ENCODE results near the gene SLC25A1.
A peak's percentile ranks its signal among the peaks of the same experiment; 100 is the strongest.

SLC25A1 gene

DNA sequence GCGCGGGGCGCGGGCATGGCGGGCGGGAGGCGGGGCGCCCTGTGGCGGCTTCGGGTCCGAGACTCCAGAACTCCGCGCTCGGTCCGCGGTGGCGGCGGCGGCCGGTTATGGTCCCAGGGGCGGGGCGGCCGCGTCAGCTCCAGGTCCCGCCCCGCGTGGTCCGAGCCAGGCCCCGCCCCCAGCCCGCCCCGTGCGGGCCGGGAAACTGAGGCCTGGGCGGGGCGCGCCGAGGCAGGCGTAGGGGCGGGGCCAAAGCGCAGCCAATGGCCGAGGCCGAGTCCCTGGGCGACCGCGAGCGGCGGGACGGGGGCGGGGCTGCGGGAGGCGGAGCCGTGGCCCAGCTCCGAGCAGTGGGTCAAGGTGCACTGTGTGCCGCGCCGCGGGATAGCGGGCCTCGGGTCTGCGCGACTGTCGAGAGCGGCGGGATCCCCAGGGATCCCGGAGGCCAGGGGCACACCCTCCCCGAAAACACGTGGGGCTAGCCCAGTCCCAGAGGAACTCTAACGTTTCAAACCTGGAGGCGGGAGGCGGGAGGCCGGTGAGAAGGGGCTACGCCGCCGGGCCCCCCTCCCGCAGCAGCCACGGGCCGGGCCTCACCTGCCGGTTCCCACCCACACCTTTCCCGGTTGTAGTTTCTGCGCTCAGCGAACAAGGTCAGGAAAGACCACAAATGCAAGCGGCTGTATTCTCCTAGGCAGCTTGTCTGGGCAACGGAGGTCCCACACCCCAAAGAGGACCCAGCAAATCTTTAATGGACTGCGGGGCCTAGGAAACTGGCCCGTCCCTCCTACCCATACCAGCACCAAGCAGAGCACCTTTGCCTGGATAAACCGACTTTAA is at the start of gene SLC25A1:
Gene SLC25A1, minus strand, starts transcription at position 80 of the 840 bp plus-strand sequence. Its CDS starts 63 bp downstream, at position 17.
- peak; percentile 73 for DNase-seq (ENCODE audit: low spot score)

DNA sequence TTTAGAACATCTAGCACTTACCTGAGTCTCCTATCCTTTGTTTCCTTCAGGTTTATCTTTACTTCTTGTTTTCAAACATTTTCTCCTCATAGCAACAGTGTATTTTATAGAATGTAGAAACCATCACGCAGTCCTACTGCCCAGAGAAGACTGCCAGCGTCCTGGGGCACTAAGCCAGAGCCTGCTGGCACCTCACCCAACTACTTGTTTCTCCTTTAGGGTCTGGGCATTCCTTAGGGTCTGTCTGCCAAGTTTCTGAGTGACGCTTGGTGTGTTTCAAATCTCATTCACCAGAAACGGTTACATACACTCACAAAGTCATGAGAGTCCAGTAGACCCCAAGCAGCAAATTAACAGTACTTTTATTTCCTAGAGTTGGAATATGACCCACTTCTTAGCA is 49.6 kb upstream of the SLC25A1 start:
- DNase-seq (ENCODE audit: low spot score): no peak

GRCh38 chr22:19226428-19226827 is 47.9 kb upstream of the SLC25A1 start:
- DNase-seq (ENCODE audit: low spot score): no peak

DNA sequence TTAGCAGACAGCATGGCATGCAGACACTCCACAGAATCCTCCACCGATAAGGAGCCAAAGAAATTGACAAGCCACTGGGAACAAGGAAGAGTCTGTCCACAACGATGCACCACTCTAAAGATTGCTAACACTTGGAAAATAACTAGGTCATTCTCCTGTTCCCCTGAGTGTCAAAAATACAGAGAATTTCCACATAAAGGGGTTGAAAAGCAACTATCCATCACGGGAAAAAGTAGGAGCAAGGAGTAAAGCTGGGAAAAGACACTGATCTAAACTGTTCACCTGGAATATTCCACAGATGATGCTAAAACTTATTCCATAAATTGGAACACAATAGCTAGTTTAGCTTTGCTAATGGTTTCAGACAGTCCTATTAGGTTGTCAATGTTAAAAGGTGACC is 47.0 kb upstream of the SLC25A1 start:
- no peak for DNase-seq (ENCODE audit: low spot score)

GRCh38 chr22:19224985-19225384 is 46.4 kb upstream of the SLC25A1 start:
- no peak for DNase-seq (ENCODE audit: low spot score)

DNA sequence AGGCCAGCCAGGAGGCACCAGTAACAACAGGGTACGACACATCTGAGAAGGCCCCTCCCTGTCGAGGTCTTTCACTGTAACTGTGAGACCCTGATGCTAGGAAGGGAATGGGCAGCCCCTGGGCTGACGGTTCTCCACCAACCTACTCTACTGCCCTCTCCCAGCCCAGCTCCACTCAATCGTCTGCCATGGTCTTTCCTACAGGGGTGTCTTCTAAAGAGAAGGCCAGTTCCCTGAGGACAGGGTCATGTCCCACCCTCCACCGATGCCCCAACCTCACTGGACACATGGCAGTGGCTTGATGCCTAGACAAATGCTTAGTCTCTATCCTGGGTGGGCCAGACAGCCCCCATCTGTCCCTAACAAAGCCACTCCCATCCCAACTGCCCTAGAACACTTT is 46.0 kb upstream of the SLC25A1 start:
- no peak for DNase-seq (ENCODE audit: low spot score)

GRCh38 chr22:19223617-19224016 is 45.1 kb upstream of the SLC25A1 start:
- DNase-seq (ENCODE audit: low spot score): no peak

DNA sequence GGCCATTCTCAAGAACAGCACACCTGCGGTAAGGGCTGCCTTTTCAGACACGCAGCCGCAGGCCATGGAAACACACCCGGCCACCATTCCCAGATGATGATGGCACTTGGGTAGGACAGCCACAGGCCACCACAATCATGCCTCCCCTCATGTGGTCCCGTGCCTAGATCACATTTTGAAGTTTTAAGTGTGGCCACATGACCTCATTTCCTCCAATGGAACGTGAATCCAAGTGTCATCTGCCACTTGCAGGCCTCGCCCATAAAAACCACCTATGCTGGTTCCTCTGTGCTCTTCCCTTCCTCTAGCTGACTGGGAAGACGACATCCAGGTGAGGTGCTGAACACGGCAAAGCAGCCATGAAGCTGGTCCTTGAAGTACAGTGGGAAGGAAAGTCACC is 44.6 kb upstream of the SLC25A1 start:
- DNase-seq (ENCODE audit: low spot score): no peak

DNA sequence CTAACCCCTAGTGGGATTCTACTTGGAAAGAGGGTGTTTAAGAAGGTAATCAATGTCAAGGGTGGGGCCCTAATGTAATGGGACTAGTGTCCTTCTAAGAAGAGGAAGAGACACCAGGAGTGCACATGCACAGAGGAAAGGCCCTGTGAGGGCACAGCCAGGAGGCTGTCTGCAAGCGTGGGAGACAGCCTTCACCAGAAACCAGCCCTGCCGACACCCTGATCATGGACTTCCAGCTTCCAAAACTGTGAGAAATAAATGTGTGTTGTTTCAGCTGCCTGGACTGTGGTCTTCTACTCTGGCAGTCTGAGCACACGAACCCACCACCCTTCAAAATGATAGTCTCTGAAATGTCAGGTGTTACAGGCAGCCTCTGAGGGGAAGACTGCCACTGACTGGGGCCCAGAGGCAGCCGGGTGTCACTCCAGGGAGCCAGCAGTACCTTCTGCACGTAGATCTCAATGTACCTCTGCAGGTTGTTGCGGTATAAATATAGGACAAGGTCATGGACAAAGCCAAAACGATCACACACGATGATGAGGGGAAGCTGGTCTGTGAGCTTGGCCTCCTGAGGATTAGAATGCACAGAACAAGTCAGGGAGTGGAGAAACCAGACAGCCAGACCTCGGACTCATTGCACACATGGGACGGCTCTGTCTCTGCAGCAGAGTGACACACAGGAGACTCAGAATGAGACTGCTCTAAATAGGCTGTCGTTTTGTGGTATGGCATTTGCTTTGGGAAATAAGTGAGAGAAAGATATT is 43.9 kb upstream of the SLC25A1 start:
- no peak for DNase-seq (ENCODE audit: low spot score)

DNA sequence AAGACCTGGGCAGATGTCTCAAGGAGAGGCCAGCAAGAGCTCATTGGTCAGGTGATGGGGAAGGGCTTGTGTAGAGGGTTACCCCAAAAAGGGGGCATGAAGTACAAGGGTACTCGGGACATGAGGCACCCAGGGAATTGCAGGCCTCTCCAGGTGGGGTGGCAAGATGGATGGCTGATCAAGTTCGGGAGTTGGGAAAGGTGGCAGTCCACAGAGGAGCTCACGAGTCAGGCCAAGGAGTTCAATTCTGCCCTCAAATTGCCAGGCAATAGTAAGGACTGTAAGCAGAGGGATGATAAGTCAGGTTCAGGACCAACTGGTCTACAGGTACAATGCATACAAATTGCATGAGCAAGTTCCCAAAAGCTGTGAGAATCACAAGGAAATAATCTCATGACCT is 42.3 kb upstream of the SLC25A1 start:
- DNase-seq (ENCODE audit: low spot score): no peak

DNA sequence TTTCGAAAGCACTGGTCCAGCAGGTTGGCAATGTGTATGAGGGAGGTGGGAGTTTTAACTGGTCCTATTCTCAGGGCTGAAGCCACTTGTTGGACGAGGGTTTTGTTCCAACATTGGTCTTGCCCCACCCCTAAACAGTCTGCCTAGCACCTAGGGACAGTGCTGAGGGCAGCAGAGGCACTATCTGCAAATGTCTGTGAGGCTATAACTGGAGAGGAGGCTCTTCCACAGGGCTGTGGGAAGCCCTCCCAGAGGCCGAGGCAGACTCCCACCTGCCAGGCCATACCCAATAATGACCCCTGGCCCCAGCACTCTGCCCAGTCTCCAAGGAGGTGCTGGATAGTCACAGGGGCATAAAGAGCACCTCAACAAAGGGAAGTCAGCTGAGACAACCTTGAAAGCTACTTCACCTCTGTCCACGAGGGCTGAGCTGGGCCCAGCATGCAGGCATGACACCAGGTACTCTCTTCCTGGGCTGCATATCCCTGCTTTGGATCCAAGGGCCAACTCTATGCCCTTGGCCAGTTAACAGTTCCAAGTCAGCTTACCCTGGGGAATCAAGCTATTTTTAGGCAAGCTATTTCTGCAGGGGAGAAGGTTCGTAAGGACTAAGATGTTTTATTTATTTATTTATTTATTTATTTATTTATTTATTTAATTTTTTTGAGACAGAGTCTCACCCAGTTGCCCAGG is 40.2 kb upstream of the SLC25A1 start:
- DNase-seq (ENCODE audit: low spot score): no peak

GRCh38 chr22:19216579-19216978 is 38.0 kb upstream of the SLC25A1 start:
- DNase-seq (ENCODE audit: low spot score): no peak

GRCh38 chr22:19215360-19215759 is 36.8 kb upstream of the SLC25A1 start:
- no peak for DNase-seq (ENCODE audit: low spot score)

DNA sequence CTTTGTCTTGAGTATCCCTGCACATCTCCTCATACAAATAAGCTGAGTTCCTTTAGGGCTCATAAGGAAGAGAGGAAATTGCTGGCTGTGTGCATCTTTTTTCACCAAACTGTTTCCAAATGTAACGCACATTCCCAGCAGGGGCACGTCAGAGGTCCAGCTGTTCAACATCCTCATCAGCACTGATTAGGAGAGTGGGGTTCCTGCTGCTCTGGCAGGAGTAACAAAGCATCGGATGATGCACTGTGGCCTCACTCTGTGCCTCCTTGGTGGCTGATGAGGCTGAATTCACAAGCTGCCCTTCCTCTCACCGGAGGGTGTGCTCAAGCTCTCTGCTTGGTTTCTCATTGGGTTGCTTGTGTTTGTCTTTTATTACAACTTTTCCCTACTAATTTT is 35.5 kb upstream of the SLC25A1 start:
- DNase-seq (ENCODE audit: low spot score): no peak

GRCh38 chr22:19213442-19214077 is 35.0 kb upstream of the SLC25A1 start:
- DNase-seq (ENCODE audit: low spot score): no peak

DNA sequence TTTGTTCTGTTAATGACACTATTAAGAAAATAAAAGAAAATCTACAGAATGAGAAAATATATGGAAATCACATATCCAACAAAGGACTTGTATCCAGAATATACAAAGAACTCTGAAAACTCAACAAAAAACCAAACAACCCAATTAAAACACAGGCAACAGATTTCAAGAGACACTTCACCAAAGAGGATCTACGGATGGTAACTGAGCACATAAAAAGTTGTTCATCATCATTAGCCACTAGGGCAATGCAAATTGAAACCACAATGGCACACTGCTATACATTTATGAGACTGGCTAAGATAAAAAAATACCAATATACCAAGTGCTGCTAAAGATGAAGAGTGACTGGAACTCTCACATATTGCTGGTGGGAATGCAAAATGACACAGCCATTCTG is 34.5 kb upstream of the SLC25A1 start:
- DNase-seq (ENCODE audit: low spot score): no peak

GRCh38 chr22:19212302-19212870 is 33.9 kb upstream of the SLC25A1 start:
- DNase-seq (ENCODE audit: low spot score): no peak

DNA sequence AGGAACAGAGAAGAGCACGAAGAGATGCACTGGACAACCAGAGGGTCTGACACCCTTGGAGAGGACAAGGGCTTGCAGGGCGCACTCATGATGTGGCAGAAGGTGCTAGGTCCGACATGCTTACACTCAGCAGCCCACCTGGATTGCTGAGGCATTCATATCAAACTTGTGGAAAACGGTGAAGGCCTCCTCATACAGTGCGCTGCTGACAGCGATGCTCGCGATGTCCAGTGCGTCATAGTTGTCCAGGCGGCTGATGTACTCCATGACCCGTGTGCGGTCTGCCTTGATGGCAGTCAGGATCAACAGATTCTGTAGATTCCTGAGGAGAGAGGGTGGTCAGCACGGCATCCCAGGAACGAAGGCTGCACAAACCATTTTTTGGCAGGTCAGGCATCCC is 31.7 kb upstream of the SLC25A1 start:
- no peak for DNase-seq (ENCODE audit: low spot score)

DNA sequence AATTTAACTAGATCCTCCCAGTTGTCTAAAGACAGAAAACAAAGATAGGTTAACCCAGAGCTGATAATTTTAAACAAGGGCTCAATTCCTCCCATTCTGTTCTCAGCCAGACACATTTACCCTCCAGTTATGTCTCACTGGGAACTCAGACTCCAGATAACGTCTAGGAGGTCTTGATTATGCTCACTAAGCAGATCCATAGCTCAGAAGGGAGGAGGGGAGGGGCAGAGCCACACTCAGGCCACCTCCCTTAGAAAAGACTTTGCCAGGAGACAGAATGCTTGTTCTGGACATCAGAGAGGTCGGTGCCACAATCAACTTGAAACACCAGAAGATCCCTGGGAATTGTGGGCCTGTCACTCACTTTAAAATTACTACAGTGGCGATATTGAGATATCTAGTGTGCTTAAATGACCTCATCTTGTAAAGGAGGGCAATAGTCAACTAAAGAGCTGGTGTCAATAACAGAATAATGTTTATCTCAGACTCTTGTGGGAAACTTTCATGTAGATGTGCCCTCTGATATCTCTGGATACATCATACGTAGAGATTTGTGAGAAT is 29.8 kb upstream of the SLC25A1 start:
- DNase-seq (ENCODE audit: low spot score): no peak

DNA sequence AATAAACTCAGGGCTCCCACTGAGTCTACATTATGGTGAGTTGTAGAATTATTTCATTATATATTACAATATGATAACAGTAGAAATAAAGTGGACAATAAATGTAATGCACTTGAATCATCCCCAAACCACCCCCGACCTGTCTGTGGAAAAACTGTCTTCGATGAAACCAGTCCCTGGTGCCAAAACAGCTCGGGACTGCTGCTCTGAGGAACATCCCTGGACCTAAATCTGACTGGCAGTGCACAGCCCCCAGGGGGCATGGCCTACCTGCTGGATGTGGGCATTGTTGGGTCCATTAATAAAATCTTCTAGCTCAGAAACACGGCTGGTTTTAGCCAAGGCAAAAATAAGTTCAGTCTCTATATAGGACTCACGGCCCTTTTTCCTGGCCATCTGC is 29.3 kb upstream of the SLC25A1 start:
- no peak for DNase-seq (ENCODE audit: low spot score)

GRCh38 chr22:19207401-19207808 is 28.9 kb upstream of the SLC25A1 start:
- DNase-seq (ENCODE audit: low spot score): no peak

GRCh38 chr22:19206287-19206686 is 27.8 kb upstream of the SLC25A1 start:
- DNase-seq (ENCODE audit: low spot score): no peak
